Keratinocyte (primary cell): ENCODE data around the gene USHBP1.

Experiments
- EZH2 ChIP-seq: IDR thresholded peaks from one replicate; pipeline ENCODE4 v1.6.1; 2012; ENCODE audit warnings: inconsistent platforms, mild to moderate bottlenecking, low read length, moderate library complexity
- TF ChIP-seq, protein P1 (sequence below), 3 experiments: IDR thresholded peaks in 1 of 3; conservative IDR thresholded peaks in 1 of 3; optimal IDR thresholded peaks in 1 of 3; 2 replicates in 2 of 3; 3 replicates in 1 of 3; pipeline versions ENCODE3 to v1.5.1; 2011; ENCODE audit warnings: low read length in 3 of 3, mild to moderate bottlenecking in 3 of 3, moderate library complexity in 2 of 3, control low read depth in 1 of 3, inconsistent platforms in 1 of 3; ENCODE audit not compliant: insufficient read depth in 2 of 3; ENCODE audit errors: extremely low read depth in 1 of 3

DNA sequence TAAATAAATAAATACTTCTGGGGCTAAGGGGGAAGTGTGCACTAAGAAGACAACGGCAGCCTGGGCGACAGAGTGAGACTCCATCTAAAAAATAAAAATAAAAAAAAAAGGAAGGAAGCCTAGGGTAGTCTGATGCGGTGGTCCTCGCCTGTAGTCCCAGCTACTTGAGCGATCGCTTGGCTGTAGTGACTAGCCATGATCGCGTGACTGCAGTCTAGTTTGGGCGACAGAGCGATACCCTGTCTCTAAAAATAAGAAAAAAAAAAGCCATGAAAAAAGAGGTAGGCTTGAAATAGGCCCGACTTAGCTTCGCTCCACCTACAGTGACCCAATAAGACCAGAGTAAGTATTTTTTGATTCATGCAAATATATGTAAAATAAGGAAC, 2.0 kb upstream of the USHBP1 start:
- TF ChIP-seq, protein P1, sequence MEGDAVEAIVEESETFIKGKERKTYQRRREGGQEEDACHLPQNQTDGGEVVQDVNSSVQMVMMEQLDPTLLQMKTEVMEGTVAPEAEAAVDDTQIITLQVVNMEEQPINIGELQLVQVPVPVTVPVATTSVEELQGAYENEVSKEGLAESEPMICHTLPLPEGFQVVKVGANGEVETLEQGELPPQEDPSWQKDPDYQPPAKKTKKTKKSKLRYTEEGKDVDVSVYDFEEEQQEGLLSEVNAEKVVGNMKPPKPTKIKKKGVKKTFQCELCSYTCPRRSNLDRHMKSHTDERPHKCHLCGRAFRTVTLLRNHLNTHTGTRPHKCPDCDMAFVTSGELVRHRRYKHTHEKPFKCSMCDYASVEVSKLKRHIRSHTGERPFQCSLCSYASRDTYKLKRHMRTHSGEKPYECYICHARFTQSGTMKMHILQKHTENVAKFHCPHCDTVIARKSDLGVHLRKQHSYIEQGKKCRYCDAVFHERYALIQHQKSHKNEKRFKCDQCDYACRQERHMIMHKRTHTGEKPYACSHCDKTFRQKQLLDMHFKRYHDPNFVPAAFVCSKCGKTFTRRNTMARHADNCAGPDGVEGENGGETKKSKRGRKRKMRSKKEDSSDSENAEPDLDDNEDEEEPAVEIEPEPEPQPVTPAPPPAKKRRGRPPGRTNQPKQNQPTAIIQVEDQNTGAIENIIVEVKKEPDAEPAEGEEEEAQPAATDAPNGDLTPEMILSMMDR (optimal IDR thresholded peaks at IDR 0.05 in 1 of 3, IDR thresholded peaks at IDR 0.05 in 1 of 3, conservative IDR thresholded peaks at IDR 0.05 in 1 of 3; ENCODE audit: extremely low read depth in 1 of 3, insufficient read depth in 2 of 3, low read length in 3 of 3) = no peak
- no peak for TF ChIP-seq EZH2
